SK-N-MC (cell line): ENCODE data around the gene TBC1D19.

Experiments
- DNase-seq: peaks from one replicate; pipeline ENCODE4 v3.0.0-alpha.2; 2011; ENCODE audit warnings: low read depth, low spot score
- H3K27ac ChIP-seq: fragments of 200-600 bp; sonication (generic); 2 replicates; pipeline ENCODE4 v1.5.1; 2016; ENCODE audit warnings: mixed run types
- H3K36me3 ChIP-seq: fragments of 200-600 bp; sonication (generic); 2 replicates; pipeline ENCODE4 v1.6.1; 2017; ENCODE audit warnings: antibody characterized with exemption, low read length, mixed read lengths; ENCODE audit not compliant: insufficient read depth
- H3K4me3 ChIP-seq: fragments of 200-600 bp; sonication (generic); 2 replicates; pipeline ENCODE4 v1.5.1; 2016
- H3K9ac ChIP-seq: fragments of 200-600 bp; sonication (generic); 2 replicates; pipeline ENCODE4 v1.8.0; 2017; ENCODE audit warnings: mixed run types, mixed read lengths; ENCODE audit not compliant: insufficient read length
- H3K9me3 ChIP-seq: fragments of 200-600 bp; sonication (generic); 2 replicates; pipeline ENCODE4 v1.6.1; 2017; ENCODE audit warnings: low read depth, mild to moderate bottlenecking, antibody characterized with exemption, low read length, moderate library complexity, mixed read lengths
- EZH2 ChIP-seq: fragments of 200-600 bp; sonication (generic); IDR thresholded peaks from one replicate; pipeline ENCODE4 v1.6.1; 2017; ENCODE audit warnings: antibody characterized with exemption
- FOXP2 ChIP-seq: optimal IDR thresholded peaks from 2 replicates; pipeline ENCODE3; 2011; ENCODE audit warnings: mild to moderate bottlenecking, moderate library complexity; ENCODE audit not compliant: insufficient read depth; ENCODE audit errors: extremely low read length, control extremely low read depth
- POLR2AphosphoS5 ChIP-seq: IDR thresholded peaks from 2 replicates; pipeline ENCODE4 v1.6.1; 2012; ENCODE audit warnings: mild to moderate bottlenecking, low read depth, low read length, borderline replicate concordance

The TBC1D19 gene

GRCh38 chr4:26764231-26764630 is 180.3 kb downstream of the TBC1D19 start:
- no peaks in the 10 kb centered on the region for H3K36me3 ChIP-seq
- no peak overlapping the region for H3K9ac ChIP-seq
- H3K9me3 ChIP-seq, result no peaks in the 10 kb centered on the region
- no peak for DNase-seq
- H3K27ac ChIP-seq, result no peak overlapping the region
- no peak overlapping the region for H3K4me3 ChIP-seq
- no peak for TF ChIP-seq POLR2AphosphoS5
- no peak for TF ChIP-seq EZH2
- no peak for TF ChIP-seq FOXP2

- TF ChIP-seq FOXP2 (no peak), EZH2 (no peak), POLR2AphosphoS5 (no peak)
- H3K27ac ChIP-seq, result no peak overlapping the region
- H3K36me3 ChIP-seq, result no peaks in the 10 kb centered on the region
Measured at GRCh38 chr4:26765515-26765914, 181.6 kb downstream of the TBC1D19 start.

GRCh38 chr4:26766141-26766540 is 182.3 kb downstream of the TBC1D19 start:
- Histone ChIP-seq H3K9ac (no peak overlapping the region), H3K4me3 (no peak overlapping the region), H3K27ac (no peak overlapping the region), H3K9me3 (no peaks in the 10 kb centered on the region), H3K36me3 (no peaks in the 10 kb centered on the region)
- no peak for DNase-seq
- TF ChIP-seq FOXP2 (no peak), POLR2AphosphoS5 (no peak), EZH2 (no peak)

More at GRCh38 chr4:26765515-26765914, 181.6 kb downstream of the TBC1D19 start:
- DNase-seq, result no peak
- H3K4me3 ChIP-seq, result no peak overlapping the region
- H3K9me3 ChIP-seq, result no peaks in the 10 kb centered on the region
- no peak overlapping the region for H3K9ac ChIP-seq

- no peaks in the 10 kb centered on the region for H3K9me3 ChIP-seq
- no peak for TF ChIP-seq FOXP2
- no peak for TF ChIP-seq EZH2
- no peak overlapping the region for H3K4me3 ChIP-seq
- no peaks in the 10 kb centered on the region for H3K36me3 ChIP-seq
- DNase-seq, result no peak
- no peak overlapping the region for H3K9ac ChIP-seq
- H3K27ac ChIP-seq, result no peak overlapping the region
Measured at GRCh38 chr4:26772096-26772873, 188.4 kb downstream of the TBC1D19 start.

GRCh38 chr4:26779224-26779623 is 195.3 kb downstream of the TBC1D19 start:
- H3K27ac ChIP-seq, result no peak overlapping the region
- H3K4me3 ChIP-seq, result no peak overlapping the region
- H3K9ac ChIP-seq, result no peak overlapping the region
- H3K9me3 ChIP-seq, result no peaks in the 10 kb centered on the region
- H3K36me3 ChIP-seq, result no peaks in the 10 kb centered on the region
- DNase-seq, result no peak
- TF ChIP-seq POLR2AphosphoS5 (no peak), EZH2 (no peak), FOXP2 (no peak)

GRCh38 chr4:26779674-26780073 is 195.8 kb downstream of the TBC1D19 start:
- TF ChIP-seq POLR2AphosphoS5, result no peak
- no peak for TF ChIP-seq EZH2
- no peak for TF ChIP-seq FOXP2
- Histone ChIP-seq H3K9ac (no peak overlapping the region), H3K27ac (no peak overlapping the region), H3K36me3 (no peaks in the 10 kb centered on the region), H3K9me3 (no peaks in the 10 kb centered on the region), H3K4me3 (no peak overlapping the region)
- no peak for DNase-seq

GRCh38 chr4:26780539-26780938 is 196.7 kb downstream of the TBC1D19 start:
- no peak for DNase-seq

GRCh38 chr4:26782168-26782829 is 198.4 kb downstream of the TBC1D19 start:
- TF ChIP-seq POLR2AphosphoS5 (no peak), FOXP2 (no peak), EZH2 (no peak)
- H3K27ac ChIP-seq, result no peak overlapping the region
- H3K9ac ChIP-seq, result no peak overlapping the region
- no peaks in the 10 kb centered on the region for H3K9me3 ChIP-seq
- H3K4me3 ChIP-seq, result no peak overlapping the region
- no peaks in the 10 kb centered on the region for H3K36me3 ChIP-seq
- no peak for DNase-seq

More at GRCh38 chr4:26780539-26780938, 196.7 kb downstream of the TBC1D19 start:
- Histone ChIP-seq H3K36me3 (no peaks in the 10 kb centered on the region), H3K9me3 (no peaks in the 10 kb centered on the region), H3K9ac (no peak overlapping the region), H3K27ac (no peak overlapping the region), H3K4me3 (no peak overlapping the region)
- TF ChIP-seq POLR2AphosphoS5, result no peak
- TF ChIP-seq EZH2, result no peak
- TF ChIP-seq FOXP2, result no peak
